Measurements from ENCODE around the gene BAG2. TPM values are rescaled to one million over a fixed set of nuclear protein-coding genes. Genes with fewer than 3 reads are reported as not detected.

The BAG2 gene
- total and polyA plus RNA-seq, 2 of the 13 experiments (the other 11 are each of a cell fraction or from before 2014, with no cell fraction given) = 5.7 to 15.1 TPM

DNA sequence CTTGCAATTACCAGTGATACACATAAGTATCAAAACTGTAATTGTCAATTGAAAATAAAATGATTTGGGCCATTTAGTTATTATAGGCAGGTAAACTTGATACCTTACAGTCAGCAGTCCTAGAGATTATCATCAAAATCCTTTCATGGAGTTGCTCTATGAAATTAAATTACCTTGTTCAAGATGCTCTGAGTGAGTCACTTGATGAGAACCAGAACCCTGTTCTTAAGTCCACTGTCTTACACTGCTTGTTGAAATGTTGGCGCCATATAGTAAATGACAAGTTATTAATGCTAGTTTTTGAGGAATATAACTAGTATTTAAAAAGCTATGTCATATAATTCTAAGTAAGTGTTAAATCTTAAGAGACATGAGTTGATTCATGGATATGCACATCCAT is 37.2 kb upstream of the BAG2 start:
- CTCF ChIA-PET (ENCODE audit: low intra/inter-chr PET ratio, low total read pairs) = no interaction called here
- BruUV-seq (replicated peaks) = no TSS peak
- Histone ChIP-seq H3K4me1 (ENCODE audit: insufficient read depth, low read length) (no peaks in the 10 kb centered on the region), H3K4me2 (ENCODE audit: low read depth, low read length) (no peak overlapping the region), H3K9ac (ENCODE audit: insufficient read depth, low read depth, low read length) (no peak overlapping the region), H3K36me3 (replicated peaks in 1 of 2; ENCODE audit: control insufficient read depth in 1 of 2, insufficient read depth in 2 of 2, low read length in 2 of 2) (peaks cover 7 to 54% of the 10 kb centered on the region in 2 experiments), H3K9me3 (ENCODE audit: low read length) (no peaks in the 10 kb centered on the region), H3K79me2 (ENCODE audit: insufficient read depth, low read length) (peaks cover 2% of the 10 kb centered on the region), H3K27me3 (ENCODE audit: control insufficient read depth in 1 of 2, insufficient read depth in 2 of 2, low read length in 2 of 2) (no peaks in the 10 kb centered on the region), H4K20me1 (ENCODE audit: insufficient read depth, low read length) (no peaks in the 10 kb centered on the region), H2AFZ (ENCODE audit: low read length) (no peak overlapping the region), H3K4me3 (replicated peaks in 1 of 3; ENCODE audit: insufficient read depth in 1 of 3, low read depth in 2 of 3, low read length in 3 of 3) (no peak overlapping the region), H3K27ac (ENCODE audit: extremely low read length, insufficient read depth, low read length) (no peak overlapping the region)
- no peak for DNase-seq (ENCODE audit: low spot score)
- POLR2A ChIA-PET = no interaction called here
- intact Hi-C loops (cut with micrococcal nuclease; ENCODE audit: unreplicated experiment) = no loop called here
- no peak for ATAC-seq
- 92% methylated on average over 1 of the region's 1 CpG for WGBS (ENCODE audit: low lambda C conversion rate)
- FAIRE-seq = no peak
- TF ChIP-seq KDM5A (IDR thresholded peaks at IDR 0.05; ENCODE audit: borderline replicate concordance, low read length) = no peak
- in situ Hi-C loops (cut with HindIII; ENCODE audit: extremely low pct_ligation_motif_present, low pct_unique_long_range_greater_than_20kb) = no loop called here

- Histone ChIP-seq H2AFZ (ENCODE audit: low read length) (no peak overlapping the region), H3K4me2 (ENCODE audit: low read depth, low read length) (no peak overlapping the region), H3K4me1 (ENCODE audit: insufficient read depth, low read length) (peaks cover 4% of the 10 kb centered on the region), H3K4me3 (replicated peaks in 1 of 3; ENCODE audit: insufficient read depth in 1 of 3, low read depth in 2 of 3, low read length in 3 of 3) (no peak overlapping the region), H3K9ac (ENCODE audit: insufficient read depth, low read depth, low read length) (no peak overlapping the region), H4K20me1 (ENCODE audit: insufficient read depth, low read length) (no peaks in the 10 kb centered on the region), H3K79me2 (ENCODE audit: insufficient read depth, low read length) (no peaks in the 10 kb centered on the region), H3K9me3 (ENCODE audit: low read length) (no peaks in the 10 kb centered on the region), H3K36me3 (replicated peaks in 1 of 2; ENCODE audit: control insufficient read depth in 1 of 2, insufficient read depth in 2 of 2, low read length in 2 of 2) (peaks cover 6 to 53% of the 10 kb centered on the region in 2 experiments), H3K27me3 (ENCODE audit: control insufficient read depth in 1 of 2, insufficient read depth in 2 of 2, low read length in 2 of 2) (no peaks in the 10 kb centered on the region), H3K27ac (ENCODE audit: extremely low read length, insufficient read depth, low read length) (no peak overlapping the region)
- DNase-seq (ENCODE audit: low spot score) = no peak
- ChIA-PET CTCF (ENCODE audit: low intra/inter-chr PET ratio, low total read pairs) (no interaction called here), POLR2A (no interaction called here)
- intact Hi-C loops (cut with micrococcal nuclease; ENCODE audit: unreplicated experiment) (no loop called here), in situ Hi-C loops (cut with HindIII; ENCODE audit: extremely low pct_ligation_motif_present, low pct_unique_long_range_greater_than_20kb) (no loop called here)
- FAIRE-seq = no peak
- 91% methylated on average over 1 of the region's 1 CpG for WGBS (ENCODE audit: low lambda C conversion rate)
- BruUV-seq (replicated peaks) = no TSS peak
- no peak for ATAC-seq
- no peak for TF ChIP-seq RFX3 (CRISPR knock-in tag; IDR thresholded peaks at IDR 0.05)
- TF ChIP-seq AFF4 (CRISPR knock-in tag; IDR thresholded peaks at IDR 0.05) = no peak
- TF ChIP-seq, protein P1, sequence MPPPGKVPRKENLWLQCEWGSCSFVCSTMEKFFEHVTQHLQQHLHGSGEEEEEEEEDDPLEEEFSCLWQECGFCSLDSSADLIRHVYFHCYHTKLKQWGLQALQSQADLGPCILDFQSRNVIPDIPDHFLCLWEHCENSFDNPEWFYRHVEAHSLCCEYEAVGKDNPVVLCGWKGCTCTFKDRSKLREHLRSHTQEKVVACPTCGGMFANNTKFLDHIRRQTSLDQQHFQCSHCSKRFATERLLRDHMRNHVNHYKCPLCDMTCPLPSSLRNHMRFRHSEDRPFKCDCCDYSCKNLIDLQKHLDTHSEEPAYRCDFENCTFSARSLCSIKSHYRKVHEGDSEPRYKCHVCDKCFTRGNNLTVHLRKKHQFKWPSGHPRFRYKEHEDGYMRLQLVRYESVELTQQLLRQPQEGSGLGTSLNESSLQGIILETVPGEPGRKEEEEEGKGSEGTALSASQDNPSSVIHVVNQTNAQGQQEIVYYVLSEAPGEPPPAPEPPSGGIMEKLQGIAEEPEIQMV (CRISPR knock-in tag; IDR thresholded peaks at IDR 0.05; ENCODE audit: low read depth) = no peak
- TF ChIP-seq MAFF (IDR thresholded peaks at IDR 0.05; ENCODE audit: low read depth, low read length) = no peak
- no peak for TF ChIP-seq TOE1 (CRISPR knock-in tag; IDR thresholded peaks at IDR 0.05)
- TF ChIP-seq ZNF138 (CRISPR knock-in tag; IDR thresholded peaks at IDR 0.05; ENCODE audit: low read depth) = no peak
- no peak for TF ChIP-seq PHF8 (CRISPR knock-in tag; IDR thresholded peaks at IDR 0.05)
- no peak for TF ChIP-seq GMEB1 (CRISPR knock-in tag; IDR thresholded peaks at IDR 0.05; ENCODE audit: borderline replicate concordance)
- TF ChIP-seq DNMT1 (CRISPR knock-in tag; IDR thresholded peaks at IDR 0.05) = no peak
- TF ChIP-seq GPN1 (CRISPR knock-in tag; IDR thresholded peaks at IDR 0.05; ENCODE audit: borderline replicate concordance) = no peak
- TF ChIP-seq LCORL (IDR thresholded peaks at IDR 0.05) = no peak
- no peak for TF ChIP-seq LCORL (CRISPR knock-in tag; IDR thresholded peaks at IDR 0.05)
- TF ChIP-seq SOX5 (CRISPR knock-in tag; IDR thresholded peaks at IDR 0.05; ENCODE audit: borderline replicate concordance) = no peak
Observed at GRCh38 chr6:57135885-57136284, 36.2 kb upstream of the BAG2 start.

Data from HepG2 (cell line).